ENCODE measurements around the gene ERLIN1.

The ERLIN1 gene

GRCh38 chr10:100185364-100186252 lies at the start of gene ERLIN1:
TSS of gene ERLIN1 (minus strand) at chr10:100186029. CDS start at chr10:100185626, 403 bp downstream.
- DNase-seq, result peak; percentile 97

- no peak for DNase-seq
These were observed 46.3 kb upstream of the ERLIN1 start for GRCh38 chr10:100232101-100232500.

GRCh38 chr10:100229819-100230422 lies 44.1 kb upstream of the ERLIN1 start:
- DNase-seq, result no peak

DNA sequence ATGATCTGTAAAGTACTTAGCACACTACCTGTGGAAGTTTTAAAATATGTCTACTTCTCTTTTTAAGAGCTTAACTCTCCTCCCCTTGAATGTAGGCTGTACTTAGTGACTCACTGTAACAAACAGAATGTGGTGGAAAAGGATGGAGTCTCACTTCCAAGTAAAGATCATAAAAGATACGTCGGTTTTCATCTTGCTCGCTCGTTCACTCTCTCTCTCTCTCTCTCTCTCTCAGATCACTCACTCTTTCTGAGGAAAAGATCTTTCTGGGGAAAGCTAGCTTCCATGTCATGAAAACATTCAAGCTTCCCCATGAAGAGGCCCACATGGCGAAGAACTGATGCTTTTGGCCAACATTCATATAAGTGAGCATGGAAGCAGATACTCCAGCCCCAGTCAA lies 38.0 kb upstream of the ERLIN1 start:
- no peak for DNase-seq

DNA sequence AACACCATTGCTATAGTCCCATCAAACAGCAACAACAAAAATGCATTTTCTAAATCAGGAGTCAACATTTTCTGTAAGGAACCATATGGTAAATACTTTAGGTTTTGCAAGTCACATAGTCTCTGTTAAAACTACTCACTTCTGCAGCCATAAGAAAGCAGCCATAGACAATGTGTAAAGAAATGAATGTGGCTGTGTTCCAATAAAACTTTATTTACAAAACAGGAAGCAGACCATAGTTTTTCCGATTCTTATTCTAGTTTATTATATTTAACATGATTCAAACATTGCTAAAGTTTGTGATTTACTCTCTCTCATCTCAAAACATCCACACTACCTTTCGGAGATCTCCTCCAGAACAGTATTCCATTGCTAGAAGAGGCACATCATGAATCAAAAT lies 36.7 kb upstream of the ERLIN1 start:
- no peak for DNase-seq

GRCh38 chr10:100216006-100216405 lies 30.2 kb upstream of the ERLIN1 start:
- DNase-seq, result no peak

DNA sequence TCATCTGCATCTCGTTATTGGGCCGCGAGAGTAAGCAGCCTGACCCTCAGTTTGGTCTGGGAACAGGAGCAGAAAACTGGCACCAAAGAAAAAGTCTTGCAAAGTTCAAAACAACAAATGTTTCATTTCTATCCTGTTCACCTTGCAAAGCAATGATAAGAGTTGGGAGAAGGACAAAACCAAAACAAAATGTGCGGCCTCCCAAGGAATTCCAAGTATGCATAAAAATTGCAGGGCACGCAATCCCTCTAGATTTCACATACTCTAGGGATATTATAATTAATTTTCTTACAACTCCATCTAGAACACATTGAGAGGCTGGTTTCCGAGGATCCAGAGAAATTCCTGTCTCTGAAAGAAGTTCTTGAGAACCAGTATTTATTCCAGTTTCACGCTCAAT lies 23.5 kb upstream of the ERLIN1 start:
- DNase-seq, result no peak

- DNase-seq, result no peak
These were observed 22.4 kb upstream of the ERLIN1 start for GRCh38 chr10:100208276-100208675.

GRCh38 chr10:100204370-100204769 lies 18.5 kb upstream of the ERLIN1 start:
- DNase-seq, result no peak

DNA sequence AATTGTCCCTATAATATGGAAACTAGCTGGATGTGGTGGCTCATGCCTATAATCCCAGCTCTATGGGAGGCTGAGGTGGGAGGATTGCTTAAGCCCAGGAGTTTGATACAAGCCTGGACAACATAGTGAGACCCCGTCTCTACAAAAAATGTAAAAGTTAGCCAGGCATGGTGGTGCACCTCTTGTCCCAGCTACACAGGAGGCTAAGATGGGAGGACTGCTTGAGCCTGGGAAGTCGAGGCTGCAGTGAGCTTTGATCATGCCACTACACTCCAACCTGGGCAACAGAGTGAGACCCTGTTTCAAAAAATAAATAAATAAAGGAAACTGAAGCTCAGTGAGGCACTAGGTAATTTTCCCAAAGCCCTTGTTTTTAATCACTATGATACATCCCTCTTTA lies 15.7 kb upstream of the ERLIN1 start:
- DNase-seq, result no peak

DNA sequence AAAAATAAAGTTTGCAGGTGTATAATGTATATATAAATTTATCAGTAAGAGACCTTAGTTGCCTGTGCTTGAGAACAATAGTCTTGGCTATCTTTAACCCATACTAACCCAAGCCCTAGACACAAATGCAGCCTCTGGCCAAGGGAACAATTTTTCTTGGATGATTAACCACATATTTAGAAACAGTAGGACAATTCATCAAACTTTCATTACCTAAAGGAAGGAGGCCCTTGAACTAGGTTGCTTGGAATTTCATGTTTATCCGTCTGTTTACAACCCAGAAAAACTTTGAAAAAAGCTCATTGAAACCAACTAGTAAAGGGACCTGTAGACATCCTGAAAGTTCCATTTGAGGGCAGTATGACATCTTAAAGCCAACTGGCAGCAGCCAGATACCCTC lies 8.9 kb upstream of the ERLIN1 start:
- no peak for DNase-seq

GRCh38 chr10:100192350-100192749 lies 6.5 kb upstream of the ERLIN1 start:
- DNase-seq, result peak; percentile 43

- DNase-seq, result peak; percentile 18
These were observed 704 bp upstream of the ERLIN1 start for GRCh38 chr10:100186253-100187212.

- peak; percentile 18 for DNase-seq
These were observed 989 bp downstream of the ERLIN1 start for GRCh38 chr10:100184840-100185239.

GRCh38 chr10:100184426-100184825 lies 1.4 kb downstream of the ERLIN1 start:
- DNase-seq, result no peak

DNA sequence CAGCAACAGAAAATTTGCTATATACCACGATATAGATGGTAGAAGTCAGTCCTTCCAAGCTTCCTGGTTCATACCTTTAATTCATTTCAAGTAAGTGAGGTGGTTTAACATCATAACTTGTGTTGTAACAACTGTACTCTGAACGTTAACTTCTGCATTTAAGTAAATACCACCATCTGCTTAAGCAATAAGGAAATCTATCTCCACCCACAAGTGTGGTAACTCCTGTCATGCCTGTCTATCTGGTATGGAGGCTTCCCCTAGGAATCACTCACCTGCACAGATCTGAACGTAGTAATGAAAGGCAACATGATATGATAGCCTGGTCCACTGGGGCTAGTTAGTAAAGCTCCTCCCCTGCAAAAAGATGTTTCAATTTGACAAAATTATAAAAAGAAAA lies 2.3 kb downstream of the ERLIN1 start:
- no peak for DNase-seq

GRCh38 chr10:100182908-100183307 lies 2.9 kb downstream of the ERLIN1 start:
- no peak for DNase-seq

GRCh38 chr10:100182281-100182680 lies 3.5 kb downstream of the ERLIN1 start:
- DNase-seq, result no peak

DNA sequence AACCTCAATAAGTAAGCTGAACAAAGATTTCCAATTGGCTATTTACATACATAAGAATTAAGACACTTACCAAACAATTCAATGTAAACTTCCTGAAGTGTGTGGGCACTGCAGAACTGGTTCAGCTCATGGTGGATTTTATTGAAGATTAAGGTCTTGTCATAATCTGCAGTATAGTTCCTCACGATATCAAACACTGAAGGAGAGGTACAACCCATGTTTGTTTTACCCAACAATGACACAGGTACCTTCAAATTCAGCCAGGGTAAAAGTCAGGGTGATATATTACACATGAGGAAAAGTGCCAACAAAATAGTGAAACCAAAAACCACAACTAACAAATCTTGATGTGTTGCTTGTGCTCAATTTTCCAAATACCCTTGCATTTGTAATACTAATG lies 10.0 kb downstream of the ERLIN1 start:
- no peak for DNase-seq

- peak; percentile 17 for DNase-seq
These were observed 10.8 kb downstream of the ERLIN1 start for GRCh38 chr10:100174699-100175677.

GRCh38 chr10:100173035-100173434 lies 12.8 kb downstream of the ERLIN1 start:
- no peak for DNase-seq

DNA sequence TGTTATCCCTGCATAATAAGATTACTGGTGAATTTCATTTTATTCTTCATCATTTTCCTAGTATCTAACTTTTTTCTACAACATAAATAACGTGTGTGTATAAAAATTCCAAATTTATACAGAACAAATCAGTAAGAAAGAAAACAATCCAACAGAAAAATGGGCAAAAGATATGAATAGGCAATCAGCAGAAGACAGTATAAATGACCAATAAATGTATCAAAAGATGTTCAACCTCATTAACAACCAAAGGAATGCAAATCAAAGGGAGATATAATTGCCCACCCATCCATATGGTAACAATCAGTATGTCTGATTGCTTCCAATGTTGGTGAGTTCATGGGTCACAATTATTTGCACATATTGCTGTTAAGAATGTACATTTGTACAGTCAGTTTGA lies 13.5 kb downstream of the ERLIN1 start:
- DNase-seq, result no peak

Data from right hindlimb (tissue), 1 donor.